Endothelial cell of umbilical vein (primary cell): Measurements from ENCODE around the gene AHNAK2. TPM values are rescaled to one million over a fixed set of nuclear protein-coding genes. Genes with fewer than 3 reads are reported as not detected.
"Not testable (repeated sequence)": the region's sequence is repeated elsewhere in the genome, so short reads cannot be mapped to it uniquely, and the experiment has no call there.

Source experiments
- BruUV-seq: library from RNA; stranded (reverse); fragments of 400-500 nt; replicated peaks from 2 replicates; lab custom pipeline; 2021; lab: Mats Ljungman, UMichigan
- CTCF ChIA-PET: fragments of 300-600, 350-600 bp; sonication (Branson Sonifier 250); formaldehyde crosslinking; loops from one replicate; lab custom pipeline; 2021; ENCODE audit warnings: antibody characterized with exemption, inconsistent platforms; lab: Charles Lee
- POLR2A ChIA-PET: fragments of 300-600, 350-600 bp; sonication (Branson Sonifier 250); formaldehyde crosslinking; loops from one replicate; lab custom pipeline; 2021; ENCODE audit warnings: antibody characterized with exemption, inconsistent platforms; lab: Charles Lee
- DNase-seq: peaks from one replicate; pipeline ENCODE4 v3.0.0-alpha.2; 2011; ENCODE audit warnings: low read depth, low spot score
- FAIRE-seq: peaks from 2 replicates; lab custom pipeline; 2011; peaks lifted over from hg19 to GRCh38; lab: Jason Lieb, UNC
- H2AFZ ChIP-seq: 2 replicates; pipeline ENCODE4 v1.6.0; 2012; ENCODE audit warnings: low read depth, low read length, control low read depth, inconsistent platforms
- H3K27ac ChIP-seq: 2 replicates; pipeline ENCODE4 v1.5.1; 2011; ENCODE audit warnings: low read depth, mild to moderate bottlenecking, control low read depth, low read length, moderate library complexity; ENCODE audit not compliant: insufficient read depth
- H3K27me3 ChIP-seq, 2 experiments: 2 replicates each; pipeline versions ENCODE4 v1.6.0 to v1.6.1; 2011; ENCODE audit warnings: low read length in 2 of 2, mixed read lengths in 1 of 2; ENCODE audit not compliant: control insufficient read depth in 2 of 2, insufficient read depth in 2 of 2
- H3K36me3 ChIP-seq, 2 experiments: 2 replicates in 1 of 2; 3 replicates in 1 of 2; pipeline ENCODE4 v1.5.1; 2011; ENCODE audit warnings: low read length in 2 of 2, mild to moderate bottlenecking in 1 of 2, moderate library complexity in 1 of 2; ENCODE audit not compliant: control insufficient read depth in 2 of 2, insufficient read depth in 2 of 2; ENCODE audit errors: extremely low read depth in 1 of 2
- H3K4me1 ChIP-seq: 3 replicates; pipeline ENCODE4 v1.5.1; 2011; ENCODE audit warnings: mild to moderate bottlenecking, low read length; ENCODE audit not compliant: control insufficient read depth, insufficient read depth; ENCODE audit errors: extremely low read depth
- H3K4me2 ChIP-seq: 2 replicates; pipeline ENCODE4 v1.6.1; 2011; ENCODE audit warnings: low read length, control low read depth, mixed read lengths; ENCODE audit not compliant: insufficient read depth
- H3K4me3 ChIP-seq, 3 experiments: fragments of 200-600 bp in 1 of 3; sonication (generic), shearing (Covaris generic) in 1 of 3; replicated peaks in 1 of 3; 2 replicates each; pipeline ENCODE4 v1.5.1; 2011 to 2016; ENCODE audit warnings: control low read depth in 3 of 3, low read length in 3 of 3, mild to moderate bottlenecking in 2 of 3, inconsistent platforms in 1 of 3, low read depth in 1 of 3, moderate library complexity in 1 of 3; ENCODE audit not compliant: insufficient read depth in 1 of 3
- H3K79me2 ChIP-seq: 2 replicates; pipeline ENCODE4 v1.6.0; 2012; ENCODE audit warnings: low read length, inconsistent platforms; ENCODE audit not compliant: control insufficient read depth, insufficient read depth
- H3K9ac ChIP-seq: replicated peaks from 2 replicates; pipeline ENCODE3; 2011; ENCODE audit warnings: low read length, control low read depth; ENCODE audit not compliant: insufficient read depth; ENCODE audit errors: extremely low read depth
- H3K9me1 ChIP-seq: replicated peaks from 3 replicates; pipeline ENCODE4 v1.6.0; 2011; ENCODE audit warnings: mild to moderate bottlenecking, low read length; ENCODE audit not compliant: control insufficient read depth, insufficient read depth; ENCODE audit errors: extremely low read depth
- H3K9me3 ChIP-seq: replicated peaks from 2 replicates; pipeline ENCODE4 v1.5.1; 2012; ENCODE audit warnings: low read length, inconsistent platforms; ENCODE audit not compliant: control insufficient read depth, insufficient read depth
- H4K20me1 ChIP-seq: replicated peaks from 2 replicates; pipeline ENCODE3; 2011; ENCODE audit warnings: mild to moderate bottlenecking, low read length; ENCODE audit not compliant: control insufficient read depth, insufficient read depth; ENCODE audit errors: extremely low read depth
- EZH2 ChIP-seq: IDR thresholded peaks from 2 replicates; pipeline ENCODE4 v1.6.1; 2012; ENCODE audit warnings: borderline replicate concordance, low read depth, mild to moderate bottlenecking, moderate library complexity, low read length, inconsistent platforms; ENCODE audit not compliant: severe bottlenecking
- FOS ChIP-seq: IDR thresholded peaks from 2 replicates; pipeline ENCODE4 v1.6.1; 2011; ENCODE audit warnings: mild to moderate bottlenecking, low read length, moderate library complexity, borderline replicate concordance; ENCODE audit not compliant: insufficient read depth
- GATA2 ChIP-seq: IDR thresholded peaks from 2 replicates; pipeline ENCODE4 v1.7.0; 2011; ENCODE audit warnings: low read depth, mild to moderate bottlenecking, moderate library complexity, mixed read lengths, low read length; ENCODE audit not compliant: insufficient read length, insufficient read depth
- JUN ChIP-seq: IDR thresholded peaks from 2 replicates; pipeline ENCODE4 v1.6.1; 2011; ENCODE audit warnings: borderline replicate concordance, low read depth; ENCODE audit not compliant: insufficient read length, insufficient read depth
- MAX ChIP-seq: IDR thresholded peaks from 2 replicates; pipeline ENCODE4 v1.6.1; 2011; ENCODE audit not compliant: insufficient read depth, insufficient read length
- MYC ChIP-seq: IDR thresholded peaks from one replicate; pipeline ENCODE4 v1.6.1; 2011; ENCODE audit warnings: mild to moderate bottlenecking, low read depth, low read length
- POLR2A ChIP-seq: IDR thresholded peaks from 2 replicates; pipeline ENCODE4 v1.6.1; 2012; ENCODE audit warnings: low read depth, mild to moderate bottlenecking, control low read depth, low read length
- POLR2AphosphoS5 ChIP-seq: IDR thresholded peaks from 2 replicates; pipeline ENCODE4 v1.6.1; 2012; ENCODE audit warnings: low read depth, mild to moderate bottlenecking, control low read depth, low read length, moderate library complexity; ENCODE audit not compliant: insufficient read depth
- dilution Hi-C: fragments of 300-500 bp; cut with MboI; formaldehyde crosslinking; loops from one replicate; pipeline ENCODE4 v1.15.0; 2019; ENCODE audit warnings: low sequenced_read_pairs; ENCODE audit not compliant: extremely low pct_ligation_motif_present
- intact Hi-C: fragments of 100-400 bp; cut with micrococcal nuclease; formaldehyde crosslinking; loops from one replicate; pipeline ENCODE4 v1.10.0; 2022
- polyA plus RNA-seq, 4 experiments: library from polyadenylated mRNA; depleted of rRNA in 3 of 4; stranded (reverse) in 3 of 4; unstranded in 1 of 4; fragments of >200 nt; gene quantifications; 2 replicates each; pipeline versions ENCODE4 v1.2.1 to v1.2.3, GENCODE V29; 2011 to 2012; ENCODE audit warnings: missing spikeins in 1 of 4
- total RNA-seq: library from RNA; stranded (reverse); gene quantifications from 2 replicates; pipeline ENCODE4 v1.2.3, GENCODE V29; 2021
- TF ChIP-seq, protein P1 (sequence below), 2 donors: IDR thresholded peaks; 1 replicate in 1 of 2; 2 replicates in 1 of 2; pipeline ENCODE4 v1.5.1; 2011; ENCODE audit warnings: low read length in 2 of 2, mild to moderate bottlenecking in 2 of 2, moderate library complexity in 2 of 2, control low read depth in 1 of 2, inconsistent platforms in 1 of 2, low read depth in 1 of 2; ENCODE audit not compliant: insufficient read depth in 1 of 2; ENCODE audit errors: extremely low read depth in 1 of 2

Gene AHNAK2
- total and polyA plus RNA-seq, 2 donors (not counting 3 experiments of a cell fraction or from before 2014, with no cell fraction given) = 17.7 to 68.7 TPM

DNA sequence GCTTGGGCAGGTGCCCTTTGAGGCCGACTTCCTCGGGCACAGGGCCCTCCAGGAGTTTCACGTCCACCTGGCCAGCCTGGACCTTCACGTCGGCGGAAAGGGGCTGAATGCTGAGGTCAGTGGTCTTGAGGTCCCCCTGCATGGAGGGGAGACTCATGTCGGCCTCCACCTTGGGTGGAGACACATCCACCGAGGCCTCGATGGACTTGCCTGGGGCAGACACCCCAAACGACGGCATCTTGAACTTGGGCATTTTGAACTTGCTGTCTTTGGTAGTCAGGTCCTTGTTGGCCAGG is 29.5 kb downstream of the AHNAK2 start:
- peaks cover 0 to 9% of the 10 kb centered on the region in 2 experiments for H3K36me3 ChIP-seq
- H2AFZ ChIP-seq = no peak overlapping the region
- H3K27me3 ChIP-seq = no peaks in the 10 kb centered on the region
- no peak overlapping the region for H3K4me3 ChIP-seq
- no peak for DNase-seq
- no peaks in the 10 kb centered on the region for H3K9me3 ChIP-seq
- dilution Hi-C loops (no loop called here), intact Hi-C loops (no loop called here)
- no peaks in the 10 kb centered on the region for H3K4me1 ChIP-seq
- H3K4me2 ChIP-seq = no peak overlapping the region
- no peak overlapping the region for H3K9ac ChIP-seq
- no peak for TF ChIP-seq POLR2A
- TF ChIP-seq GATA2 = no peak
- TF ChIP-seq, protein P1, sequence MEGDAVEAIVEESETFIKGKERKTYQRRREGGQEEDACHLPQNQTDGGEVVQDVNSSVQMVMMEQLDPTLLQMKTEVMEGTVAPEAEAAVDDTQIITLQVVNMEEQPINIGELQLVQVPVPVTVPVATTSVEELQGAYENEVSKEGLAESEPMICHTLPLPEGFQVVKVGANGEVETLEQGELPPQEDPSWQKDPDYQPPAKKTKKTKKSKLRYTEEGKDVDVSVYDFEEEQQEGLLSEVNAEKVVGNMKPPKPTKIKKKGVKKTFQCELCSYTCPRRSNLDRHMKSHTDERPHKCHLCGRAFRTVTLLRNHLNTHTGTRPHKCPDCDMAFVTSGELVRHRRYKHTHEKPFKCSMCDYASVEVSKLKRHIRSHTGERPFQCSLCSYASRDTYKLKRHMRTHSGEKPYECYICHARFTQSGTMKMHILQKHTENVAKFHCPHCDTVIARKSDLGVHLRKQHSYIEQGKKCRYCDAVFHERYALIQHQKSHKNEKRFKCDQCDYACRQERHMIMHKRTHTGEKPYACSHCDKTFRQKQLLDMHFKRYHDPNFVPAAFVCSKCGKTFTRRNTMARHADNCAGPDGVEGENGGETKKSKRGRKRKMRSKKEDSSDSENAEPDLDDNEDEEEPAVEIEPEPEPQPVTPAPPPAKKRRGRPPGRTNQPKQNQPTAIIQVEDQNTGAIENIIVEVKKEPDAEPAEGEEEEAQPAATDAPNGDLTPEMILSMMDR (IDR thresholded peaks at IDR 0.05; ENCODE audit: extremely low read depth in 1 of 2, insufficient read depth in 1 of 2, low read depth in 1 of 2, low read length in 2 of 2) = no peak
- TF ChIP-seq EZH2 = no peak
- TF ChIP-seq MAX = no peak
- TF ChIP-seq FOS = no peak
- TF ChIP-seq JUN = no peak
- no peak for TF ChIP-seq POLR2AphosphoS5
- TF ChIP-seq MYC = no peak
- BruUV-seq = no TSS peak
- H4K20me1 ChIP-seq = no peaks in the 10 kb centered on the region
- no peaks in the 10 kb centered on the region for H3K9me1 ChIP-seq
- no peak for FAIRE-seq
- POLR2A ChIA-PET = no interaction called here
- H3K27ac ChIP-seq = no peak overlapping the region
- H3K79me2 ChIP-seq = no peaks in the 10 kb centered on the region
- CTCF ChIA-PET = no interaction called here

GRCh38 chr14:104947881-104948735 is 30.1 kb downstream of the AHNAK2 start:
- intact Hi-C loops, FAIRE-seq, POLR2A ChIA-PET, H3K79me2 ChIP-seq, BruUV-seq, H3K4me2 ChIP-seq, CTCF ChIA-PET, H2AFZ ChIP-seq, H3K9me1 ChIP-seq, H3K27me3 ChIP-seq, H3K4me1 ChIP-seq, dilution Hi-C loops, H3K36me3 ChIP-seq, H3K27ac ChIP-seq, DNase-seq, H3K9ac ChIP-seq, H3K4me3 ChIP-seq, H3K9me3 ChIP-seq, H4K20me1 ChIP-seq: not testable (repeated sequence)

DNA sequence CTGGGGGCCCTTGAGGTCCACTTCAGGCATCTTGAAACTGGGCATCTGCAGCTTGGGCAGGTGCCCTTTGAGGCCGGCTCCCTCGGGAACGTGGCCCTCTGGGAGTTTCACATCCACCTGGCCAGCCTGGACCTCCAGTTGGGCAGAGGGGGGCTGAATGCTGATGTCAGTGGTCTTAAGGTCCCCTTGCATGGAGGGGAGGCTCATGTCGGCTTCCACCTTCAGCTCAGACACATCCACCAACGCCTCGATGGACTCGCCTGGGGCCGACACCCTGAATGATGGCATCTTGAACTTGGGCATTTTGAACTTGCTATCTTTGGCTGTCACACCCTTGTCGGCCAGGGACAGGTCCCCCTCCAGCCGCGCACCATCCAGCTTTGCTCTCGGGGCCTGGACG is 31.0 kb downstream of the AHNAK2 start:
- dilution Hi-C loops, H3K4me1 ChIP-seq, intact Hi-C loops, H3K4me2 ChIP-seq, H3K9me1 ChIP-seq, H3K9me3 ChIP-seq, FAIRE-seq, DNase-seq, H2AFZ ChIP-seq, POLR2A ChIA-PET, H3K36me3 ChIP-seq, BruUV-seq, H3K27ac ChIP-seq, H3K79me2 ChIP-seq, H3K4me3 ChIP-seq, H3K27me3 ChIP-seq, H3K9ac ChIP-seq, CTCF ChIA-PET, H4K20me1 ChIP-seq: not testable (repeated sequence)
